Suppressor macrophage treated with lipopolysaccharide for 4 hours (primary cell): Measurements from ENCODE around the gene TBC1D19.
A peak's percentile ranks its signal among the peaks of the same experiment; 100 is the strongest.
"Not testable (repeated sequence)": the region's sequence is repeated elsewhere in the genome, so short reads cannot be mapped to it uniquely, and the experiment has no call there.

Experiments used
- DNase-seq: peaks from one replicate; pipeline ENCODE4 v3.0.0-alpha.2; 2020

The TBC1D19 gene, protein sequence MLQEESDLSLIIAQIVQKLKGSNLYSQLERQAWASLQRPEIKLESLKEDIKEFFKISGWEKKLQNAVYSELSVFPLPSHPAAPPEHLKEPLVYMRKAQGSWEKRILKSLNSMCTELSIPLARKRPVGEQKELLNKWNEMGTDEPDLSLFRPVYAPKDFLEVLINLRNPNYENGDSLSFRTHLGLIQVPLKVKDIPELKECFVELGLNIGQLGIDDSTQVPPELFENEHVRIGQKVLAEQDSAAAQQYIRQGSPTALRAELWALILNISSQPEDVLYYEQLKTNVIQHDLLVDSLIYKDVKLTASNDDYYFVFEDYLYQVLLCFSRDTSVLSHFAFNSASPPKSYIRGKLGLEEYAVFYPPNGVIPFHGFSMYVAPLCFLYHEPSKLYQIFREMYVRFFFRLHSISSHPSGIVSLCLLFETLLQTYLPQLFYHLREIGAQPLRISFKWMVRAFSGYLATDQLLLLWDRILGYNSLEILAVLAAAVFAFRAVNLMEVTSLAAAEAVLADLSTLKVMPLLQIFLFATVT

DNA sequence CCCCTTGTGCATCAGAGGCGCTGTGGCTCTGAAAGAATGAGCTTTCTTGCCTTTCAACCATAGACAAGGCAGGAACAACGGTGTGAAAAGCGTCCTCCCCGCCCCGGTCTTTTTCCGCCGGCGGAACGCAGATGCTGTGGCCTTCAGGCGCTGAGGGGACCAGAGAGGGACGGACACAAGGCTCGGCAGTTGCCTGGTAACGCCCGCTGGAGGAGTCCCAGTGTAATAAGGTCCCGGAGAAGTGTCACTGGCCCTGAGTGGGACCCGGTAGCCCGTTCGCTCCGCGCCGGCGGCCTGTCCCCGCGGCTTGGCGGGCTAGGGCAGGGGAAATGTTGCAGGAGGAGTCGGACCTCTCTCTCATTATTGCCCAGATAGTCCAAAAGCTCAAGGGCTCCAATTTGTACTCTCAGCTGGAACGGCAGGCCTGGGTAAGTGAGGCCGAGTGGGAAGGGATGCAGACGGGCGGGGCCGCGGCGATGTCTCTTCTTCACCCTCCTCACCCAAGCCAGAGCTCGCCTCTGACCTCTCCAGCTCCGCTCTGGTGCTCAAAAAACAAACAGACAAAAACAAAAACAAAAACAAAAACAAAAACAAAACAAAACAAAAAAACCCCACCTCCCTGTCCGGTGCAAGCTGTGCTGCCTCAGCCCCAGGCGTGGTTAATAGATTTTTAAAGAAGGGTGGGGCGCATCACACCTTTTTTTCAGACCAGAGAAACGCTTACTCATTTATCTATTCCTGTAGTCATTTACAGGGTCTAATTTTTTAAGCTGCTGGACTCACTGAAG lies at the start of gene TBC1D19:
Gene TBC1D19, plus strand, starts transcription at position 220 of the 788 bp plus-strand sequence. Its CDS starts 110 bp downstream, at position 330.
- peak; percentile 87 for DNase-seq

DNA sequence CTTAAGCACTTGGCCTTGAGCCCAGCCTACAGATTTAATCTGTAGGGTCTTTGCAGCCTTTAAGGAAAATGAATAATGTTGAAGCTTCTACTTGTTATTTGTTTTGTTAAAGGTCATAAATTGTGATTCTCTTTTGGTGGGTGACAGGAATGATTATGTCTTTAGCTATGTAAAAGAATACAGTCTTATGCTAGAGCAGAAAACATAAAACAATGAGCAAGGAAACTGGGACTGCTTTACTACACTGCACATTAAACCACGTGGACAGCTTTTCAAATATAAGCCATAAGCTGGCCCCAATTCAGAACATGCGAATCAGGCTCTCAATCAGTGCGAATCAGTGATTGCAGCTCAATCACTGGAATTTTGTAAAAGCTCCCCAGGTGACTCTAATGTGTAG lies 40.9 kb upstream of the TBC1D19 start:
- DNase-seq = no peak

DNA sequence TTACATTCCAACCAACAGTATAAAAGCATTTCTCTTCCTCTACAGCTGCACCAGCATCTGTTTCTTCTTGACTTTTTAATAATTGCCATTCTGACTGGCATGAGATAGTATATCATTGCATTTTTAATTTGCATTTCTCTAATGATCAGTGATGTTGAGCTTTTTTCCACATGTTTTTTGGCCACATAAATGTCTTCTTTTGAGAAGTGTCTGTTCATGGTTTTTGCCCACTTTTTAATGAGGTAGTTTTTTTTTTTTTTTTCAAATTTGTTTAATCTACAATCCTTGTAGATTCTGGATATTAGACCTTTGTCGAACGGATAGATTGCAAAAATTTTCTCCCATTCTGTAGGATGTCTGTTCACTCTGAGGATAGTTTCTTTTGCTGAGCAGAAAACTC lies 39.5 kb upstream of the TBC1D19 start:
- DNase-seq = no peak

DNA sequence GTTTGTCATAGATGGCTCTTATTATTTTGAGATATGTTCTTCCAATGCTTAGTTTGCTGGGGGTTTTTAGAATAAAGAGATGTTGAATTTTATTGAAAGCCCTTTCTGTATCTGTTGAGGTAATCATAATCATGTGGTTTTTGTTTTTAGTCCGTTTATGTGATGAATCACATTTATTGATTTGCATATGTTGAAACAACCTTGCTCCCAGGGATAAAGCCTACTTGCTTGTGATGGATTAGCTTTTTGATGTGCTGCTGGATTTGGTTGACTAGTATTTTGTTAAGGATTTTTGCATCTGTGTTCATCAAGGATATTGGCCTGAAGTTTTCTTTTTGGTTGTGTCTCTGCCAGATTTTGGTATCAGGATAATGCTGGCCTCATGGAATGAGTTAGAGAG lies 35.5 kb upstream of the TBC1D19 start:
- DNase-seq = not testable (repeated sequence)

DNA sequence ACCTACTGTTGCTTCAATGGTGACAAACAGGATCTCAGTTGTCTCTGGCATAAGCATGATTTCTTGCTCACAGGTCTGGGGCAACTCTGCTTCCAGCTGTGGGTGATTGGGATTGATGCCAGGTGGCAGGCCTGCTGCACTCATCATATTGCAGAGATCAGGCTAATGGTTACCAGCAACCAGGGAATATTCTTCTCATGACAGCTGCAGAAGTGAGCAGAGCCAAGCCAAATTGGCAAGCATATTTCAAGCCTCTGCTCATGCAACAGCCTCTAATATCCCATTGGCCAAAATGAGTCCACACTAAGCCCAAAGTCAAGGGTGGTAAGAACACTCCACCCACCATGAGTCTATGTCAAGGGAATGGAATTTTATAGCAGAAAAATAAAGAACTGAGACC lies 26.7 kb upstream of the TBC1D19 start:
- no peak for DNase-seq

DNA sequence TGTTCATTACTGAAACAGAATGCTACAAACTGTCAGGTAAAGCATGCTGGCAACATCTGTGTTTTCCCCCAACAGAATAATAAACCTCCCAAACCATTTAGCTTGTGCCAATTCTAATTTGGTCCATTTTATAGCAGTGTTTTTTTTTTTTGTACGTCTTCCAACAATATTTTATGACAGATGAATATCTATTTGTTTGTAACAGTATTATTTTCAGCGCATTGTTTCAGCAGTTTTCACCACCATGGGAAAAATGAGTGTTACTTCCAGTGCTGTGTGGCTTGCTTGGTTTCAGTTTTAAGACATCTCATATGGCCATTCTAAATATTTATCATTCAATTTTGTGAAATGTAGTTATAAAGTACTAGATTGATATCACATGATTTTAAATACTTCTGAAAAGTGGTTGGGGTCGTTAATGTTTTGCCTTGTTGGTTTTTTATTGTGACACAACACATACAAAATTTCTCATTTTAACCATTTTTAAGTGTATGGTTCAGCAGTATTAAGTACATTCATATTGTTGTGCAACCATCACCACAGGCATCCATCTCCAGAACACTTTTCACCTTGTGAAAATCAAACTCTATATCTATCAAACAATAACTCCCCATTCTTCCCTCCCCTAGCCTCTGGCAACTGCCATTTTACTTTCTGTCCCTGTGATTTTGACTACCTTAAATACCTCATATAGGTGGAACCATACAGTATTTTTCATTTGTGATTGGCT lies 25.6 kb upstream of the TBC1D19 start:
- DNase-seq = no peak

DNA sequence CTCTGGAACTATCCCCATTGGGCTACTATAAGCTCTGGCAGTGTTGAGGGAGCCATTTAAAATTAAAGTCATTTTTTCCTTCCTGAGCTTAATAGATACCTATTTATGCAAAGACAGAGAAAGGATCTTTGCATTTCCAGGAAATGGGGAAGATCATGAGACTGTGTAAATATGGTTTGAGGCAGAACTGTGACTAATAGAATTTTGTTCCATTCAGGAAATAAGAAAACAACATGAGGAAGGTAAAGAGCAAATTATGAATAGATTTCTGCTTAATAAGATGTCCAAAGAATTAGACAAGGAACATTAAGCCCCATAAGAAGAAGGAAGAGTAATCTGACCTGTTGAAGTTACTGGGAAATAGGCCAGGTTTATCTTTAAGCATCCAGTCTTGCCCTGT lies 17.8 kb upstream of the TBC1D19 start:
- DNase-seq = no peak

DNA sequence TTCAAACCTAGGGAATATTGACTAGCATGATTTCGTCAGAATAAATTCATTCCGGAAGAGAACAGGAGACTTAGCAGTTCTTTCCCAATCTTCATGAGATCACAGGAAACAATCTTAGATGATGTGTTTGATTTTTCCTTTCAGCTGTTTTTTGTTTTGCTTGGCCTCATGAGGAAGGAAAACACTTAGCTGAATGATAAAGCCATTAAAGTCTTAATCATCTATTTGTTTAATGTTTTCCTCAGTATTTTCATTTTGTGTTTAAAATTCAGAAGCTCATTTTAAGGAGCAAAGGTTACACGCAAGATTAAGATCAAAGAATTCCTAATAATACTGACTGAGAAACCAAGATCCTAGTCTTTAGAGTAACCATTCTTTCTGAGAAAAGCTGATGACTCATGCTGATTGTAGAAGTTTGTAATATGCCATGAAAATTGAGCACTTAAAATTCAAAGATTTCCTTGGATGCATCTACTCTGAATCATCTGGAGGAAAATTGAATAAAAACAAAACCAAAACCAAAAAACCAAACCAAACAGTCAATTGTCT lies 15.4 kb upstream of the TBC1D19 start:
- peak; percentile 69 for DNase-seq

DNA sequence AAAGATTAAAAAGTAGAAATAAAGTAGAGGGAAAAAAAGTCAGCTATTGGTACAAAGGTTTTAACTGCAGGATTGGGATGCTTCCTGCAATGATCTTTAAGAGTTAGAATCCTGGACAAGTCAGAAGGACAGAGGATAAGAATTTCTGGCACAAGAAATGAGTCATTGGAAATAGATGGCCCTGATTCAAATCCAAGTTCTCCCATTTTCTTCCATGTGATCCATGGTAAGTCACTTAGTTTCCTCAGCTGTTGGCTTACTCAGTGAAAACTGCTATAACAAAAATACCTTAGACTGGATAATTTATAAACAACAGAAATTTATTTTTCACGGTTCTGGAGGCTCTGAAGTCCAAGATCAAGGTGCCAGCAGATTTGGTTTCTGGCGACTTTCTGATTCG lies 13.3 kb upstream of the TBC1D19 start:
- no peak for DNase-seq

DNA sequence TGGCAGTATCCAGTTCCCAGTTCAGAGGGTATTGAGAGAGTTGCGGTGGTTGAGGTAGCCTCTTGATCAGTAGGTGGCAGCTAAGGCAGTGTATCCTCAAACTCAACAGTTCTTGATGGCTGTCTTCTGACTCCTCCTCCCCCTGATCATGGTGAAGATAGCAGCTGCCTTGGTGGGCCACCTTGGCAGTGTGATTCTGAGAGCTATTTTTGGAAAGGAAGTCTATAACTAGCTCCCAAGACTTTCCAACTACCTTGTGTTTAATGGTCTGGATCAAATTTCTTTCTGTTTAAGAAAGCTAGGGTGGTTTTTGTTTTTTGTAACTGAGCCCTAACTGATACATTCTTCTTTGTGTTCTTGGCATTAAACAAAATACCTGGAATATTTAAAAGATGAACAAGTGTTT lies 10.5 kb upstream of the TBC1D19 start:
- DNase-seq = no peak

DNA sequence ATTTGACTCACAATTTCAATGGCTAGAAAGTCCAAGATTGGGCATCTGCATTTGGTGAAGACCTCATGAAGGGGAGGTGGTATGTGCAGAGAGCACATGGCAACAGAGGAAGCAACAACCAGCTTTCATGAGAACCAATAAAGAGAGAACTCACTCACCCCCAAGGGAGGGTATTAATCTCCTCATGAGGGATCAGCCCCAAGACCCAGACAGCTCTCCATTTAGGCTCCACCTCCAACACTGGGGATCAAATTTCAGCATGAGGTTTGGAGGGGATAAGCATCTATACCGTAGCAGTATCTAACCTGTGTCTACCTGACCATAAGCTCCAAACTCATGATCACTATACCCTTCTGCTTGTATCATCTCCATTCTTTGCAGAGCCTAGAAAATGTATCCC lies 9.3 kb upstream of the TBC1D19 start:
- DNase-seq = no peak

DNA sequence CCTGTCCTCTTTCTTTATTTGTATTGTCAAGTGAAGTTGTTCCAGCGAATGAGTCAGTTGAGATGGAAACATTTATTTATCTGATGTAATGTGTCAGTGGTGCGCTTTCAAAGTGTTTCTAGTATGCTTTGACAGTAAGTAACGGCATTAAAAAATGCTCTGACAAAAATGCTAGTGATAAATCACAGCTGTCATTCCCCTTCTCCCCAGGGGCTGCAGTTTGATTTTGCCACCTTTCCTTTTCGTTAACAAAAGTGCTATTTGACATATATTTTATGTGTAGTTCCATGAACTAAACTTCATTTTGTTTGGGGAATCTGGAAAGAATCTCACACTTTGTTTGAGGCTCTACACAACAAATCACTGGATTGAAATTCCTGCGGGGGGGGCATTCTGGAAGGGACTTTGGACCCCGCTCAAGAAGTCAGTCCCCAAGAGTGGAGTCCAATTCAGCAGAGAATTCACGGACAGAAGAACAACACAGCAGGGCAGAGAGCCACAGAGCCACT lies 7.6 kb upstream of the TBC1D19 start:
- no peak for DNase-seq

DNA sequence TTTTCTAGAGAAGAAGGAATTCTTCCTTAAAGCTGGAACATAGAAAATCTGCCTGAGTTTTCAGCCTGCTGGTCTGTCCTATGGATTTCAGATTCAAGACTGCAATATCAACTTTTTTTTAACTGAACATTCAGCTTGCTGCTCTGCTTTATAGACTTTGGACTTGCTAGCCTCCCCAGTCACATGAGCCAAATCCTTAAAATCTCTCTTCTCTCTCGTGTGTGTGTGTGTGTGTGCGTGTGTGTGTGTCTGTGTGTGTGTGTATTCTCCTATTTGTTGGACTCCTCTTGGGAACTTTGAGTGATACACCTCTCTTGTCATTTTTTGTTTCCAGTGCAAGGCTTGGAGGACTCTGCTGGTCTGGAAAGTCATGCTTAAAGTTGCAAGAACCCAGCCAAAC lies 6.8 kb upstream of the TBC1D19 start:
- DNase-seq = no peak

DNA sequence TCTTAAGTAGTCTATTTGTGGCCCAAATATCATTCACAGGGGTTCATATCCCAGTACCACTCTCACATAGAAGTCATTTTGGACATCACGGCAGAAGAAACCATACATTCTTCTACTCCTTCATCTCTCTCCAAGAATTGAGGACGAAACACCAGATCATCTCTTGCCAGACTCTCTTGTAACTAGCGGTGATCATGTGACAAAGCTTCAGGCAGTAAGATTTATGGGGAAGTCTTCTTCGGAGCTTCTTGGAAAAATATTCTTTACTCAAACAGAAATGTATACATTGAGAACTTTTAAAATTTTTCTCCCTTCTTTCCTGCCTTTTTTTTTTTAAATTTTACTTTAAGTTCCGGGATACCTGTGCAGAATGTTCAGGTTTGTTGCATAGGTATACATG lies 4.7 kb upstream of the TBC1D19 start:
- DNase-seq = no peak

DNA sequence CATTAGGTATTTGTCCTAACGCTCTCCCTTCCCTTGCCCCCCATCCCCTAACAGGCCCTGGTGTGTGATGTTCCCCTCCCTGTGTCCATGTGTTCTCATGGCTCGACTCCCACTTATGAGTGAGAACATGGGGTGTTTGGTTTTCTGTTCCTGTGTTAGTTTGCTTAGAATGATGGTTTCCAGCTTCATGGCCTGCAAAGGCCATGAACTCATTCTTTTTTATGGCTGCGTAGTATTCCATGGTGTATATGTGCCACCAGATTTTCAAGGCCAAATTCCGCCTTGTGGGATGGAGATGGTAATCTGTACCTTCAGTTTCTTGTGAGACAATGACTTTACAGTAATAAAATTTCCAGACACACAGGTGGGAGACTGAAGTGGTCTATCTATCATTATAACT lies 2.5 kb upstream of the TBC1D19 start:
- DNase-seq = not testable (repeated sequence)

DNA sequence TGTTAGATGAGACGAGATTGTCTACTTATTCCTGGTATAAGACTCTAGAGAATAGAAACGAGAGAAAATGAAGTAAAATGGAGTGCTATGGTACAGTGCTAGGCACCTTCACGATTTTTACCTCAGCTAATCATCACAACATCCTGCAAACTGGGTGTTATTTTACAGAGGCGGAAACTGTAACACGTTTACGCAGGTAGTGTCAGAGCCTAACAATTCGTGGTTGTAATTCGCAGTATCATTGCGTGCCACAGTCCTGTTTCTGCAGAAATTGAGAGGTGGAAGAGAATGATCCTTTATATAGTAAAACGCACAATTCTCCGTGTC lies 383 bp upstream of the TBC1D19 start:
- no peak for DNase-seq

DNA sequence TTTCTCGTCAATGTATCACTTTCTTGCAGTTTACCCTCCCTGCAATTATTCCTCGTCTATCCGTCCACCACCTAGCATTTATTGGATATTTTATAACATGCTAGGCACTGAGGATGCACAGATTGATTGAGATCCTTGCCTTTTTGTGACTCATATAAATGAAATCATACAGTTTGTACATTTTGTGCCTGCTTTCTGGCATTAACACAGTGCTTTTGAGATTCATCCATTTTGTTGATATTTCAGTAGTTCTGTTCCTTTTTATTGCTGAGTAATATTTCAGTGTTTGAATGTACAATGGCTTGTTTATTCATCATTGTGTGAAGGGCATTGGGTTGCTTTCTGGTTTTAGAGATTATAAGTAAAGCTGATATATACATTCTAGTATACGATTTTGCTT lies 841 bp downstream of the TBC1D19 start:
- DNase-seq = no peak

DNA sequence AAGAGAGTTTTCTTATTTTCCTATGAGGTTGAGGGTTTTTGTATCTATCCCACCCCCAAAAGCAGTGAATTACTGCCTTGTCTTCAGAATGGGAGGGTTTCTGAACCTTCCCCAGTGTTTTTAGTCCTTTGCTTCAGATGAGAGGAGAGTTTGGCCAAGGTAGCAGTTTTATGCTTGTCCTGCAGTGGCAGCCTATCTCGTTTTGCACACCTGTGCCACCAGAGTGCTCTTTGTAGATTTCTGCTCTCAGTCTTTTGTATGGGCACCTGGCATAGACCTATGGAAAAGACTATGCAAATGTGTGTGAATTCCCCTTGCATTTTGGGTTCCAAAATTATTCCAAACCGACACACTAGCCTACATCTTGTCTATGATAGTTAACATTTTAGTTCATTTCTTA lies 5.8 kb downstream of the TBC1D19 start:
- no peak for DNase-seq

DNA sequence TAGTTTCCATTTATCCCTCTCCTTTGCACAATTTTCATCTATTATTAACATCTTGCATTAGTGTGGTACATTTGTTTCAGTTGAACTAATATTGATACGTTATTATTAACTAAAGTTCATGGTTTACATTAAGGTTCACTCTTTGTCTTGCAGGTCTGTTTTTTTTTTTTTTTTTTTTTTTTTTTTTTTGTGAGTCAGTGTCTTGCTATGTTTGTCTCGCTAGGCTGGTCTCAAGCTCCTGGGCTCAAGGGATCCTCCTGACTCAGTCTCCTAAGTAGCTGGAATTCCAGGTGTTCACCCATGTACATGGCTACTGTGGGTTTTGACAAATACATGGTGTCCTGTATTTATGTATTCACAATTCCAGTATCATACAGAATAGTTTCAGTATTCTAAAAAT lies 6.8 kb downstream of the TBC1D19 start:
- no peak for DNase-seq

DNA sequence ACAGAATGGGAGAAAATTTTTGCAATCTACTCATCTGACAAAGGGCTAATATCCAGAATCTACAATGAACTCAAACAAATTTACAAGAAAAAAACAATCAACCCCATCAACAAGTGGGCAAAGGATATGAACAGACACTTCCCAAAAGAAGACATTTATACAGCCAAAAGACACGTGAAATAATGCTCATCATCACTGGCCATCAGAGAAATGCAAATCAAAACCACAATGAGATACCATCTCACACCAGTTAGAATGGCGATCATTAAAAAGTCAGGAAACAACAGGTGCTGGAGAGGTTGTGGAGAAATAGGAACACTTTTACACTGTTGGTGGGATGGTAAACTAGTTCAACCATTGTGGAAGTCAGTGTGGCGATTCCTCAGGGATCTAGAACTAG lies 9.7 kb downstream of the TBC1D19 start:
- DNase-seq = not testable (repeated sequence)

DNA sequence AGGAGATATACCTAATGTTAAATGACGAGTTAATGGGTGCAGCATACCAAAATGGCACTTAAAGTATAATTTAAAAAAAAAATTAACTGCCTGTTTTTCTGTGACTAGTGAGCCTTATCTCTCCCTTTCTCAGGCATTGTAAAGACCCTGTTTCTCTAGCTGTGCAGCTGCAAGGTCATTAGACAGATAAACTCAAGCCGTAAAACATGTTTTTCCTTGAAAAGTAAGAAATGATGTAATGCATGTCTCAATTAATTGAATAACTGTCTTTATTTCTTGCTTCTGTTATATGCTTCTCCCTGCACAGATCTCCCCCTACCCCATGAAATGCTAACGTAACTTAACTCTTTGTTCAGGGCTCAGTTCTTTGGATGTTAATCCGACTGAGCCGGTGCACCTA lies 10.5 kb downstream of the TBC1D19 start:
- DNase-seq = no peak

DNA sequence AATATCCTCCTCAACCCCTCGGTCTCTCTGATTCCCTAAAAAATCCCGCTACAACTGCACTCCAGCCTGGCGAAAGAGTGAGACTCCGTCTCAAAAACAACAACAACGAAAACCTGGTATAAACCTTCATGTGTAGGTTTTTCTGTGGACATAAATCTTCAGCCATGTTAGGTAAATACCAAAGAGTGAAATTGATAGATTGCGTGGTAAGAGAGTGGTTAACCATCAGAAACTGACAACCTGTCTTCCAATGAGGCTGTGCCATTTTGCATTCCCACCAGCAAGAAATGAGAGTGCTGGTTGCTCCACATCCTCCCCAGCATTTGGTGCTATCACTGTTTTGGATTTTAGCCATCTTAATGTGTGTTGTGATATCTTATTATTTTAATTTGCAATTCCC lies 10.9 kb downstream of the TBC1D19 start:
- no peak for DNase-seq

DNA sequence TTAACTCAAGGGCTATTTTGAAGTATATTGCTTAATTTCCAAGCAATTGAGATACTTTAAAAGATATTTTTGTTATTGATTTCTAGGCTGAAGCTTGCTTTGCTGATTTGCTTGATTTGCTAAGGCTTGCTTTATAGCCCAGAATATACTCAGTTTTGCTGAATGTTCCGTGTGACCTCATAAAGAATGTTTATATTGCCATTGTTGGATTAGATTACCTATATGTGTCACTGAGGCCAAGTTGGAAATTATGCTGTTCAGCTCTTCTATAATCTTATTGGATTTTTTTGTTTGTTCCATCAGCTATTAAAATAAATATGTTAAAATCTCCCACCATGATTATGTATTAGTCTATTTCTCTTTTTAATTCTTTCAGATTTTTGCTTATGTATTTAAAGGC lies 13.0 kb downstream of the TBC1D19 start:
- no peak for DNase-seq
